HepG2 (cell line): ENCODE measurements around the gene ENG. TPM values are rescaled to one million over a fixed set of nuclear protein-coding genes. Genes with fewer than 3 reads are reported as not detected.
A peak's percentile ranks its signal among the peaks of the same experiment; 100 is the strongest.

Source experiments
- DNMT1 ChIP-seq: sonication (generic); formaldehyde crosslinking; IDR thresholded peaks from 2 replicates; pipeline ENCODE4 v1.5.1; 2020; ENCODE audit warnings: mild to moderate bottlenecking, missing genetic modification reagents
- EP300 ChIP-seq, 3 experiments: sonication (generic) in 1 of 3; formaldehyde crosslinking in 1 of 3; IDR thresholded peaks; 2 replicates each; pipeline versions ENCODE4 v1.5.1 to v1.6.1; 2011 to 2020; ENCODE audit warnings: low read depth in 2 of 3, low read length in 2 of 3, borderline replicate concordance in 1 of 3, improper control_type of control experiment in 1 of 3, mild to moderate bottlenecking in 1 of 3, missing genetic modification reagents in 1 of 3, moderate library complexity in 1 of 3
- FOXO4 ChIP-seq: sonication (generic); formaldehyde crosslinking; conservative IDR thresholded peaks from 2 replicates; pipeline ENCODE4 v1.8.1; 2023; ENCODE audit warnings: missing genetic modification reagents
- GMEB2 ChIP-seq: IDR thresholded peaks from 2 replicates; pipeline ENCODE4 v1.6.1; 2016; ENCODE audit warnings: missing biosample characterization, missing genetic modification reagents, low read depth
- NR2F6 ChIP-seq, 2 experiments: IDR thresholded peaks; 2 replicates each; pipeline ENCODE4 v1.6.1; 2016; ENCODE audit warnings: antibody characterized with exemption in 1 of 2, mild to moderate bottlenecking in 1 of 2
- PCBP1 ChIP-seq: fragments of 200-400 bp; formaldehyde crosslinking; IDR thresholded peaks from 2 replicates; pipeline ENCODE4 v1.6.1; 2017; ENCODE audit warnings: mild to moderate bottlenecking, low read depth, low read length, borderline replicate concordance
- RBAK ChIP-seq: sonication (generic); formaldehyde crosslinking; IDR thresholded peaks from 2 replicates; pipeline ENCODE4 v1.5.1; 2020; ENCODE audit warnings: mild to moderate bottlenecking, missing genetic modification reagents
- ZBTB49 ChIP-seq: sonication (generic); formaldehyde crosslinking; IDR thresholded peaks from 2 replicates; pipeline ENCODE4 v1.4.0; 2020; ENCODE audit warnings: missing genetic modification reagents, borderline replicate concordance
- ZFP90 ChIP-seq: sonication (generic); formaldehyde crosslinking; IDR thresholded peaks from 2 replicates; pipeline ENCODE4 v1.8.0; 2022; ENCODE audit warnings: missing genetic modification reagents, mild to moderate bottlenecking, inconsistent platforms, borderline replicate concordance
- ZNF30 ChIP-seq: sonication (generic); formaldehyde crosslinking; IDR thresholded peaks from 2 replicates; pipeline ENCODE4 v1.5.0; 2020; ENCODE audit warnings: mild to moderate bottlenecking, missing genetic modification reagents
- ZNF430 ChIP-seq: sonication (generic); formaldehyde crosslinking; IDR thresholded peaks from 2 replicates; pipeline ENCODE4 v1.9.0; 2021; ENCODE audit warnings: mild to moderate bottlenecking, missing genetic modification reagents
- ZNF484 ChIP-seq: sonication (generic); formaldehyde crosslinking; IDR thresholded peaks from 2 replicates; pipeline ENCODE4 v1.5.1; 2020; ENCODE audit warnings: mild to moderate bottlenecking, low read depth, missing genetic modification reagents, borderline replicate concordance
- ZNF646 ChIP-seq: sonication (generic); formaldehyde crosslinking; IDR thresholded peaks from 2 replicates; pipeline ENCODE4 v1.9.0; 2021; ENCODE audit warnings: mild to moderate bottlenecking, missing genetic modification reagents
- ZNF652 ChIP-seq: IDR thresholded peaks from 2 replicates; pipeline ENCODE4 v1.6.1; 2016; ENCODE audit warnings: low read depth, borderline replicate concordance
- ZSCAN25 ChIP-seq: sonication (generic); formaldehyde crosslinking; IDR thresholded peaks from 2 replicates; pipeline ENCODE4 v1.8.0; 2022; ENCODE audit warnings: mild to moderate bottlenecking, missing genetic modification reagents
- polyA plus RNA-seq, 8 experiments: library from polyadenylated mRNA; depleted of rRNA in 3 of 8; stranded (reverse) in 7 of 8; unstranded in 1 of 8; fragments of >200 nt; fragmentation: Illumina TruSeq in 4 of 8; extraction: Trizol in 4 of 8; gene quantifications; 2 replicates each; pipeline versions ENCODE4 v1.2.1 to v1.2.3, GENCODE V29; 2011 to 2016; ENCODE audit warnings: low read depth in 4 of 8, missing spikeins in 1 of 8, mixed read lengths in 1 of 8; ENCODE audit not compliant: insufficient read depth in 1 of 8
- total RNA-seq, 5 experiments: library from RNA; depleted of rRNA; stranded (reverse); fragments of >200 nt; fragmentation: Illumina TruSeq; extraction: Trizol; gene quantifications; 2 replicates each; pipeline ENCODE4 v1.2.3, GENCODE V29; 2016; ENCODE audit warnings: low read depth in 1 of 5

Gene ENG
- total and polyA plus RNA-seq, 2 of the 13 experiments (the other 11 are each of a cell fraction or from before 2014, with no cell fraction given), result 0.02 to 1.1 TPM

- TF ChIP-seq ZNF646 (CRISPR knock-in tag) (no peak), ZNF30 (CRISPR knock-in tag) (no peak), DNMT1 (CRISPR knock-in tag) (no peak), ZSCAN25 (CRISPR knock-in tag) (no peak), NR2F6 (IDR thresholded peaks at IDR 0.05) (no peak), NR2F6 (CRISPR knock-in tag; IDR thresholded peaks at IDR 0.05) (0 out of 2 replicates have a peak, but pooled peaks have one; percentile 41), EP300 (IDR thresholded peaks at IDR 0.05; ENCODE audit: low read depth in 2 of 2, low read length in 2 of 2) (no peak), EP300 (CRISPR knock-in tag; IDR thresholded peaks at IDR 0.05; ENCODE audit: borderline replicate concordance) (no peak), GMEB2 (CRISPR knock-in tag) (no peak), ZFP90 (CRISPR knock-in tag) (no peak), ZNF484 (no peak), FOXO4 (CRISPR knock-in tag) (no peak), ZBTB49 (CRISPR knock-in tag) (no peak), ZNF430 (peak; percentile 46; the same call in 1 of the 2 replicates), ZNF652 (no peak), PCBP1 (no peak), RBAK (CRISPR knock-in tag) (peak; percentile 78; the same call in 1 of the 2 replicates)
Observed at GRCh38 chr9:127828262-127829031, 26.0 kb downstream of the ENG start (continued).
